MG63 (cell line): ENCODE results near the gene PTPN12. TPM values are rescaled to one million over a fixed set of nuclear protein-coding genes. Genes with fewer than 3 reads are reported as not detected.
"Not testable (repeated sequence)": the region's sequence is repeated elsewhere in the genome, so short reads cannot be mapped to it uniquely, and the experiment has no call there.

ENCODE experiments used
- DNase-seq: peaks from one replicate; pipeline ENCODE4 v3.0.0-alpha.2; 2020
- H3K27me3 ChIP-seq: fragments of 250-450 bp; sonication (Bioruptor Pico); 2 replicates; pipeline ENCODE4 v1.5.1; 2020; ENCODE audit warnings: mild to moderate bottlenecking, moderate library complexity
- H3K36me3 ChIP-seq: fragments of 250-450 bp; sonication (Bioruptor Pico); 2 replicates; pipeline ENCODE4 v1.5.1; 2020; ENCODE audit warnings: mild to moderate bottlenecking, moderate library complexity
- H3K4me3 ChIP-seq: fragments of 250-450 bp; sonication (Bioruptor Pico); 2 replicates; pipeline ENCODE4 v1.5.1; 2020; ENCODE audit warnings: mild to moderate bottlenecking, moderate library complexity
- H3K9me3 ChIP-seq: fragments of 250-450 bp; sonication (Bioruptor Pico); 2 replicates; pipeline ENCODE4 v1.5.1; 2020; ENCODE audit warnings: mild to moderate bottlenecking, moderate library complexity
- total RNA-seq: library from RNA; depleted of rRNA; stranded (reverse); fragments of >200 nt; shearing (Covaris generic); gene quantifications from 2 replicates; pipeline ENCODE4 v1.2.3, GENCODE V29; 2014; ENCODE audit warnings: low replicate concordance

Gene PTPN12
- total RNA-seq, 1 experiment from 2014 or later, result 15.5 TPM

DNA sequence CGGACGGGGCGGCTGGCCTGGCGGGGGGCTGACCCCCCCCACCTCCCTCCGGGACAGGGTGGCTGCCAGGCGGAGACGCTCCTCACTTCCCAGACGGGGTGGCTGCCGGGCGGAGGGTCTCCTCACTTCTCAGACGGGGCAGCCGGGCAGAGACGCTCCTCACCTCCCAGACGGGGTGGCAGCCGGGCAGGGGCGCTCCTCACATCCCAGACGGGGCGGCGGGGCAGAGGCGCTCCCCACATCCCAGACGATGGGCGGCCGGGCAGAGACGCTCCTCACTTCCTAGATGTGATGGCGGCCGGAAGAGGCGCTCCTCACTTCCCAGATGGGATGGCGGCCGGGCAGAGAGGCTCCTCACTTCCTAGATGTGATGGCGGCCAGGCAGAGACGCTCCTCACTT, 3.0 kb upstream of the PTPN12 start:
- H3K36me3 ChIP-seq, H3K27me3 ChIP-seq, H3K4me3 ChIP-seq, DNase-seq, H3K9me3 ChIP-seq: not testable (repeated sequence)

DNA sequence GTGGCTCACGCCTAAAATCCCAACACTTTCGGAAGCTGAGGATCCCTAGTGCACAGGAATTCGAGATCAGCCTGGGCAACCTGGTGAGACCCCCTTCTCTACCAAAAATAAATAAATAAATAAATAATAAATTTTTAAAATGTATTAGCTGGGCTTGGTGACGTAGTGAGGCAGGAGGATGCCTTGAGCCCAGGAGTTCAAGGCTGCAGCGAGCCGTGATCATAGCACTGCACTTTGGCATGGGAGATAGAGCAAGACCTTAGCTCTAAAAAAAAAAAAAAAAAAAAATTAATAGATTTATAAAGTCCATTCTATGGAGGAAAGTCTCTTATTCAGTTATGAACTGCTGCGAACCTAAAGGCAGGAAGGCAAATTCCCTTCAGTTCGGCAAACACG, 1.1 kb upstream of the PTPN12 start:
- Histone ChIP-seq H3K27me3 (no peaks in the 10 kb centered on the region), H3K4me3 (peak overlapping the region; percentile 69)

GRCh38 chr7:77536413-77537135, 521 bp upstream of the PTPN12 start:
- no peaks in the 10 kb centered on the region for H3K9me3 ChIP-seq
- no peaks in the 10 kb centered on the region for H3K36me3 ChIP-seq
- H3K27me3 ChIP-seq, result no peaks in the 10 kb centered on the region
- H3K4me3 ChIP-seq, result peak overlapping the region; percentile 71
- peak; percentile 96 for DNase-seq

More for the DNA sequence above, 1.1 kb upstream of the PTPN12 start:
- DNase-seq, result no peak
- no peaks in the 10 kb centered on the region for H3K9me3 ChIP-seq
- H3K36me3 ChIP-seq, result no peaks in the 10 kb centered on the region

GRCh38 chr7:77537778-77538280, 734 bp downstream of the PTPN12 start:
- H3K27me3 ChIP-seq, result no peaks in the 10 kb centered on the region
- H3K4me3 ChIP-seq, result peak overlapping the region; percentile 71
- H3K36me3 ChIP-seq, result no peaks in the 10 kb centered on the region
- peak; percentile 32 for DNase-seq
- no peaks in the 10 kb centered on the region for H3K9me3 ChIP-seq

DNA sequence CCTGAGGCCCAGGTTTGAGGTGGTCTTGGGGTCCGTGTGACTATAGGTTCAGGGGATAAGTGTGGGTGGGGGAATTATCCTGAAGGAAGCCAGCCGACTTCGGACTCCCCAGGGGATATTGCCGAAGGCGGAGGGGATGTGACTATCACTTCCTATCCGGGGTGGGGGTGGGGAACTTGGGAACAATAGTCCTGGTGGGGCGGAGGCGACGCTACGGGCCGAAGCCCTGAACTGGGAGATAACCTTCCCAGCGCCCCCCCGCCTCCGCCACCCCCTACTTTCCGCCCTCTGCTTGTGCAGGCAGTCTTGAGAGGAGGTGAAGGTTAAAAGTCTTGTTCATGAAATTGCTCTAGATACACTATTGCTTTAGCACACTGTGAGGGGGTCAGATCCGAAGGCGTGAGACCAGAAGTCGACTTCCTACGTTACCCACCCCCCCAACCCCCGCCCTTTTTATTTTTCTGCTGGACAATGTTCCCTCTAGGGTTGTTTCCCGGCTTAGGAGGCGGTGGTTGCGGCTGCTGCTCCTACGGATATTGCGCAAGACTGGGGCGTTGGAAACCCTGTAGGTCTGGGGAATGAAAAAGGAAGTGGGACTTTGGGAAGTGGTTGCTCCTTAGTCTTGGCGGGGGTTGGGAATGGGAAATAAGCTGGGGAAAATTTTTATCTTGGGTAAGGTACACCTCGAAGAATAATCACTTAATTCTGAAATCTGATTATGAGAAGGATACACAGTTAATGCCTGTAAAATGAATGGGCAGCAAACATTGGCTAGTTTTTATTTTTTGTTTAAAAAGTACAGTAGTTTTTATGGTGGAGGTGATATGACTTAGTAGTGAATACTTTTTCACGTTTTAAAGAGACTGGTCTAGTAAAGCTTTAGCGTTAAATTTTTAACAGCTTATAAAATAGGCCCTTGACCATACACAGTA, 1.5 kb downstream of the PTPN12 start:
- DNase-seq, result peak; percentile 88
- H3K36me3 ChIP-seq, result no peaks in the 10 kb centered on the region

GRCh38 chr7:77540402-77540822, 3.3 kb downstream of the PTPN12 start:
- Histone ChIP-seq H3K27me3 (no peaks in the 10 kb centered on the region), H3K9me3 (no peaks in the 10 kb centered on the region), H3K36me3 (peaks cover 2% of the 10 kb centered on the region; the same call in 1 of the 2 replicates), H3K4me3 (no peak overlapping the region)
- no peak for DNase-seq

More for the DNA sequence above, 1.5 kb downstream of the PTPN12 start:
- H3K9me3 ChIP-seq, result no peaks in the 10 kb centered on the region
- no peaks in the 10 kb centered on the region for H3K27me3 ChIP-seq
- H3K4me3 ChIP-seq, result peak overlapping the region; percentile 71

GRCh38 chr7:77540993-77541392, 3.9 kb downstream of the PTPN12 start:
- H3K4me3 ChIP-seq, H3K9me3 ChIP-seq, H3K27me3 ChIP-seq, DNase-seq, H3K36me3 ChIP-seq: not testable (repeated sequence)

- Histone ChIP-seq H3K36me3 (peaks cover 2% of the 10 kb centered on the region; the same call in 1 of the 2 replicates), H3K4me3 (no peak overlapping the region), H3K27me3 (no peaks in the 10 kb centered on the region), H3K9me3 (no peaks in the 10 kb centered on the region)
- DNase-seq, result no peak
Measured at GRCh38 chr7:77542409-77542808, 5.3 kb downstream of the PTPN12 start.

DNA sequence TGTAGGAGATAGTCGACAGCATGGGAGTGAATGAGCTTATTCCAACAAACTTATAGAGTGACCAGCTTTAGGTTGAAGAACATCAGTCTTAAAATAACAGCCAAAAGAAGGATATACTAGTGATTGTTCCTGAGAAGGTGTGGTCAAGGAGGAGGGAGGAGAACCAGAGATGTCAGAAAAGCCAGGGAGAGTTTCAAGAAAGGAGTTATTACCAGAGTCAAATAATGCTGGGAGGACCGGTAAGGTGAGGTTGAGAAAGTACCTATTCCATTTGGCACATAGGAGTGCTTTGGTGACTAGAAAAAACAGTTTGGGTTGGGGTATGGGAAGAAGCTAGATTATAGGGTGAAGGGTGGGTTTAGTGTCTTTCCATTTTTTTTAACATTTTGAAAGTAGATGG, 5.8 kb downstream of the PTPN12 start:
- Histone ChIP-seq H3K4me3 (no peak overlapping the region), H3K9me3 (no peaks in the 10 kb centered on the region), H3K36me3 (peaks cover 2% of the 10 kb centered on the region; the same call in 1 of the 2 replicates), H3K27me3 (no peaks in the 10 kb centered on the region)
- DNase-seq, result no peak

DNA sequence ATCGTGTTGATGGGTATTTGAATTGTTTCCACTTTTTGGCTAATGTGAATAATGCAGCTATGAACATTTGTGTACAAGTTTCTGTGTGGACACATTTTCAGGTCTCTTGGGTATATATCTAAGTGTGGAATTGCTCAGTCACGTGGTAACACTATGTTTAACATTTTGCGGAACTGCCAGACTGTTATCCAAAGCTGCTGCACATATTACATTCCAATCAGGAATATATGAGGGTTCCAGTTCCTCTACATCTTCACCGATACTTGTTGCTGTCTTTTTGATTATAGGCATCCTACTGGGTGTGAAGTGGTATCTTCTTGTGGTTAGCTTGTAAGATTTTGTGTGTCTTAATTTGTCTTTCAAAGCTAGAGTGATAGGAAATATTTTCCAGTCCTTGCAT, 6.8 kb downstream of the PTPN12 start:
- no peak overlapping the region for H3K4me3 ChIP-seq
- DNase-seq, result no peak

GRCh38 chr7:77544518-77544917, 7.4 kb downstream of the PTPN12 start:
- Histone ChIP-seq H3K27me3 (no peaks in the 10 kb centered on the region), H3K36me3 (peaks cover 2% of the 10 kb centered on the region; the same call in 1 of the 2 replicates), H3K9me3 (no peaks in the 10 kb centered on the region), H3K4me3 (no peak overlapping the region)
- DNase-seq, result no peak

More for the DNA sequence above, 6.8 kb downstream of the PTPN12 start:
- Histone ChIP-seq H3K9me3 (no peaks in the 10 kb centered on the region), H3K36me3 (peaks cover 2% of the 10 kb centered on the region; the same call in 1 of the 2 replicates), H3K27me3 (no peaks in the 10 kb centered on the region)

- H3K27me3 ChIP-seq, result no peaks in the 10 kb centered on the region
- H3K4me3 ChIP-seq, result no peak overlapping the region
- no peak for DNase-seq
- H3K9me3 ChIP-seq, result peaks cover 2% of the 10 kb centered on the region; the same call in 1 of the 2 replicates
- H3K36me3 ChIP-seq, result peaks cover 2% of the 10 kb centered on the region; the same call in 1 of the 2 replicates
Measured at GRCh38 chr7:77548206-77548605, 11.1 kb downstream of the PTPN12 start.

- no peaks in the 10 kb centered on the region for H3K36me3 ChIP-seq
- peaks cover 2% of the 10 kb centered on the region; the same call in 1 of the 2 replicates for H3K9me3 ChIP-seq
Measured at GRCh38 chr7:77549106-77549870, 12.2 kb downstream of the PTPN12 start.

GRCh38 chr7:77550586-77550985, 13.5 kb downstream of the PTPN12 start:
- H3K27me3 ChIP-seq, result no peaks in the 10 kb centered on the region
- H3K4me3 ChIP-seq, result no peak overlapping the region
- H3K36me3 ChIP-seq, result no peaks in the 10 kb centered on the region
- no peak for DNase-seq
- H3K9me3 ChIP-seq, result peaks cover 2% of the 10 kb centered on the region; the same call in 1 of the 2 replicates

More at GRCh38 chr7:77549106-77549870, 12.2 kb downstream of the PTPN12 start:
- DNase-seq, result no peak
- Histone ChIP-seq H3K4me3 (no peak overlapping the region), H3K27me3 (no peaks in the 10 kb centered on the region)

DNA sequence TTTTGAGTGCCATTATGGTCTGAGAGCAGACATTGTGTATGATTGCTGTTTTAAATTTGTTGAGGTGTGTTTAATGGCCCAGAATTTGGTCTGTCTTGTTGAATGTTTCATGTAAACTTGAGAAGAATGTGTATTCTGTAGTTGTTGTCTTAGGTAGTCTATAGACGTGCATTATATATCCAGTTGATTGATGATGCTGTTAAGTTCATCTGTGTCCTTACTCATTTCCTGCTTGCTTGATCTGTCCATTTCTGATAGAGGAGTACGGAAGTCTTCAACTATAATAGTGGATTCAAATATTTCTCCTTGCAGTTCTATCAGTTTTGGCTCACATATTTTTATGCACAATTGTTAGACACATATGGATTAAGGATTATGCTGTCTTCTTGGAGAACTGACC, 16.0 kb downstream of the PTPN12 start:
- H3K36me3 ChIP-seq, result no peaks in the 10 kb centered on the region
- H3K9me3 ChIP-seq, result peaks cover 2% of the 10 kb centered on the region; the same call in 1 of the 2 replicates
- H3K4me3 ChIP-seq, result no peak overlapping the region
- no peak for DNase-seq
- H3K27me3 ChIP-seq, result no peaks in the 10 kb centered on the region

DNA sequence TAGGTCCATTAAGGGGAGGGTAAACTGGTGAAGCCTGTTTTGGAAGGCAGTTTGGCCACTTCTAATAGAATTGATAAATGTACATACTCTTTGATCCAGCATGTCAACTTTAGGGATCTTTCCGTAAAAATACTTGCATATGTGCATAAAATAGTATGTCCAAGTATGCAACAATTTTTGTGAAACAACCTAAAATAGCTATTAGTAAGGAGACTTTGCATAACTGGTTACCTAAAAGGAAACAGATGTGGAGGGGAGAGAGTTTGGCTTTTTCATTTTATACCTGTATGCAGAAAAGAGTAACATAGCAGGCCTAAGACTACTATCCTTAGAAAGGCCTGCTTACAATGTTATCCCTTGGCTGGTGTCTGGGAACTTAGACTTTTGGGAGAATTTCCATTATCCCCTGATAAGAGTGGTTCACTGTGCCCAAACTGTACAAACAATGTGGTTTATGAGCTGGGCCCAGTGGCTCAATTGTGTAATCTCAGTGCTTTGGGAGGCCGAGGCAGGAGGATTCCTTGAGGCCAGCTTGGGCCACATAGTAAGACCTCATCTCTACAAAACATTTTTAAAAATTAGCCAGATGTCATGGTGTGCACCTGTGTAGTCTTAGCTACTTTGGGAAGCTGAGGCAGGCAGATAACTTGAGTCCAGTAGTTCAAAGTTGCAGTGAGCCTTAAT, 21.3 kb downstream of the PTPN12 start:
- Histone ChIP-seq H3K36me3 (no peaks in the 10 kb centered on the region), H3K27me3 (no peaks in the 10 kb centered on the region), H3K9me3 (no peaks in the 10 kb centered on the region; the same call in 1 of the 2 replicates), H3K4me3 (no peak overlapping the region)
- DNase-seq, result no peak
